OCI-LY7 (cell line): ENCODE results near the gene CYP39A1. TPM values are rescaled to one million over a fixed set of nuclear protein-coding genes. Genes with fewer than 3 reads are reported as not detected.

Experiments
- BruUV-seq: library from RNA; stranded (reverse); fragments of 400-500 nt; replicated peaks from 2 replicates; lab custom pipeline; 2021; lab: Mats Ljungman, UMichigan
- CTCF ChIA-PET: fragments of 300-600 bp; sonication (Branson Sonifier 250); formaldehyde crosslinking; loops from one replicate; lab custom pipeline; 2022; ENCODE audit warnings: antibody characterized with exemption; ENCODE audit not compliant: unreplicated experiment; lab: Charles Lee
- POLR2A ChIA-PET: fragments of 300-600 bp; sonication (Branson Sonifier 250); formaldehyde crosslinking; loops from one replicate; lab custom pipeline; 2022; ENCODE audit warnings: antibody characterized with exemption; lab: Charles Lee
- DNase-seq: peaks from one replicate; pipeline ENCODE4 v3.0.0-alpha.2; 2015; ENCODE audit warnings: low spot score
- H2AFZ ChIP-seq: fragments of 200-600 bp; sonication (generic), shearing (Covaris generic); 2 replicates; pipeline ENCODE4 v1.6.1; 2014; ENCODE audit warnings: mild to moderate bottlenecking, antibody characterized with exemption, low read length, moderate library complexity
- H3K27ac ChIP-seq: fragments of 200-600 bp; sonication (generic); 2 replicates; pipeline ENCODE4 v1.5.1; 2014; ENCODE audit warnings: mixed run types, low read depth, mild to moderate bottlenecking, moderate library complexity, low read length, inconsistent platforms; ENCODE audit not compliant: poor library complexity, severe bottlenecking
- H3K36me3 ChIP-seq: fragments of 200-600 bp; sonication (generic); 2 replicates; pipeline ENCODE4 v1.6.1; 2014; ENCODE audit warnings: mild to moderate bottlenecking, antibody characterized with exemption, low read length, moderate library complexity, mixed read lengths; ENCODE audit not compliant: insufficient read depth
- H3K4me1 ChIP-seq: fragments of 200-600 bp; sonication (generic); 2 replicates; pipeline ENCODE4 v1.5.1; 2014; ENCODE audit warnings: mild to moderate bottlenecking, low read length; ENCODE audit not compliant: insufficient read depth, poor library complexity, severe bottlenecking
- H3K4me2 ChIP-seq: fragments of 200-600 bp; sonication (generic); 2 replicates; pipeline ENCODE4 v1.6.1; 2014; ENCODE audit warnings: mild to moderate bottlenecking, low read length
- H3K4me3 ChIP-seq: fragments of 200-600 bp; sonication (generic); 2 replicates; pipeline ENCODE4 v1.5.1; 2014; ENCODE audit warnings: mild to moderate bottlenecking, low read depth, low read length; ENCODE audit not compliant: poor library complexity, severe bottlenecking
- H3K79me2 ChIP-seq: fragments of 200-600 bp; sonication (generic); 2 replicates; pipeline ENCODE4 v1.6.1; 2016; ENCODE audit warnings: low read depth, mild to moderate bottlenecking, low read length, moderate library complexity, mixed read lengths; ENCODE audit not compliant: insufficient read depth
- H3K9me2 ChIP-seq: fragments of 200-600 bp; sonication (generic); 2 replicates; pipeline ENCODE4 v1.6.1; 2016; ENCODE audit warnings: mild to moderate bottlenecking, low read length, mixed read lengths; ENCODE audit not compliant: insufficient read depth
- H3K9me3 ChIP-seq: fragments of 200-600 bp; sonication (generic); 2 replicates; pipeline ENCODE4 v1.6.1; 2014; ENCODE audit warnings: mild to moderate bottlenecking, mixed run types, low read length, mixed read lengths
- H4K20me1 ChIP-seq: fragments of 200-600 bp; sonication (generic); 2 replicates; pipeline ENCODE4 v1.6.1; 2014; ENCODE audit warnings: mild to moderate bottlenecking, antibody characterized with exemption, low read length, moderate library complexity, mixed read lengths; ENCODE audit not compliant: insufficient read depth
- EZH2phosphoT487 ChIP-seq: fragments of 200-600 bp; sonication (generic); IDR thresholded peaks from 2 replicates; pipeline ENCODE4 v1.6.1; 2018; ENCODE audit warnings: low read depth, borderline replicate concordance, mild to moderate bottlenecking, mixed run types, antibody characterized with exemption, low read length, moderate library complexity, mixed read lengths
- intact Hi-C: fragments of 100-400 bp; cut with micrococcal nuclease; formaldehyde crosslinking; loops from one replicate; pipeline ENCODE4 v1.10.0; 2022; ENCODE audit not compliant: unreplicated experiment
- total RNA-seq, 2 experiments: library from RNA; depleted of rRNA in 1 of 2; stranded (reverse); fragments of >200 nt in 1 of 2; shearing (Covaris generic) in 1 of 2; gene quantifications; 2 replicates each; pipeline ENCODE4 v1.2.3, GENCODE V29; 2014 to 2022
- TF ChIP-seq, protein P1 (sequence below): fragments of 200-600 bp; sonication (generic); conservative IDR thresholded peaks from 2 replicates; pipeline ENCODE4 v1.5.1; 2014; ENCODE audit warnings: mild to moderate bottlenecking, antibody characterized with exemption, low read length, moderate library complexity, mixed read lengths

CYP39A1 gene
- total RNA-seq, 2 experiments from 2014 or later = 13.4 to 24.5 TPM

- ChIA-PET CTCF (no interaction called here), POLR2A (interaction anchor here (0.6 to 4.5 kb wide), 6 partner anchors 10 to 90 kb away, joined by 3 to 31 read pairs (median 10); partner anchors contain the start of genes CYP39A1 and SLC25A27)
- H3K36me3 ChIP-seq = peaks cover 25% of the 10 kb centered on the region
- peaks cover 96% of the 10 kb centered on the region for H3K4me1 ChIP-seq
- H4K20me1 ChIP-seq = no peaks in the 10 kb centered on the region
- peak overlapping the region; percentile 97 for H3K27ac ChIP-seq
- peak overlapping the region; percentile 88 for H3K4me2 ChIP-seq
- TF ChIP-seq, protein P1, sequence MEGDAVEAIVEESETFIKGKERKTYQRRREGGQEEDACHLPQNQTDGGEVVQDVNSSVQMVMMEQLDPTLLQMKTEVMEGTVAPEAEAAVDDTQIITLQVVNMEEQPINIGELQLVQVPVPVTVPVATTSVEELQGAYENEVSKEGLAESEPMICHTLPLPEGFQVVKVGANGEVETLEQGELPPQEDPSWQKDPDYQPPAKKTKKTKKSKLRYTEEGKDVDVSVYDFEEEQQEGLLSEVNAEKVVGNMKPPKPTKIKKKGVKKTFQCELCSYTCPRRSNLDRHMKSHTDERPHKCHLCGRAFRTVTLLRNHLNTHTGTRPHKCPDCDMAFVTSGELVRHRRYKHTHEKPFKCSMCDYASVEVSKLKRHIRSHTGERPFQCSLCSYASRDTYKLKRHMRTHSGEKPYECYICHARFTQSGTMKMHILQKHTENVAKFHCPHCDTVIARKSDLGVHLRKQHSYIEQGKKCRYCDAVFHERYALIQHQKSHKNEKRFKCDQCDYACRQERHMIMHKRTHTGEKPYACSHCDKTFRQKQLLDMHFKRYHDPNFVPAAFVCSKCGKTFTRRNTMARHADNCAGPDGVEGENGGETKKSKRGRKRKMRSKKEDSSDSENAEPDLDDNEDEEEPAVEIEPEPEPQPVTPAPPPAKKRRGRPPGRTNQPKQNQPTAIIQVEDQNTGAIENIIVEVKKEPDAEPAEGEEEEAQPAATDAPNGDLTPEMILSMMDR = no peak
- TF ChIP-seq EZH2phosphoT487 = no peak
- no TSS peak for BruUV-seq
- H2AFZ ChIP-seq = no peak overlapping the region
- peaks cover 76% of the 10 kb centered on the region; the same call in 1 of the 2 replicates for H3K79me2 ChIP-seq
- peak overlapping the region; percentile 66 for H3K4me3 ChIP-seq
- peak; percentile 74 for DNase-seq
- H3K9me3 ChIP-seq = peaks cover 6% of the 10 kb centered on the region; the same call in 1 of the 2 replicates
- H3K9me2 ChIP-seq = no peaks in the 10 kb centered on the region
- intact Hi-C loops = loop anchor here (1.0 to 10.0 kb wide), 5 partner anchors 14 to 839 kb away; partner anchors contain the start of genes CD2AP, CYP39A1 and SLC25A27
Measured at GRCh38 chr6:46637933-46638332, 14.7 kb downstream of the CYP39A1 start.

DNA sequence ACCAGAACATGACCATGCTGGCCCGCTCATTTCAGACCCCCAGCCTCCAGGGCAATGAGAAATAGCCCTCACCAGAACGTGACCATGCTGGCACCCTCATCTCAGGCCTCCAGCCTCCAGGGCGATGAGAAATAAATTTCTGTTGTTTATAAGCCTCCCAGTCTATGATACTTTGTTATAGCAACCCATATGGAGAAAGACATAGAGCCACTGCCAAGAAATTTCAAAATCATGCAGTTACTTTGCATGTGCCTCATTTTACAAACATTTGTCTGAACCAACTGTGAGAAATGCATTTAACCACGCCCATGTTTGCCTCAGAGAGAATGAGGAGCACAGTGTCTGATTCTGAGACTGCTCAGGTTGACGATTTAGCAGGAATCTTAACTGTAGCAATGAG, 15.5 kb downstream of the CYP39A1 start:
- Histone ChIP-seq H4K20me1 (no peaks in the 10 kb centered on the region), H3K36me3 (peaks cover 32% of the 10 kb centered on the region), H3K79me2 (peaks cover 74% of the 10 kb centered on the region; the same call in 1 of the 2 replicates), H3K9me3 (peaks cover 6% of the 10 kb centered on the region; the same call in 1 of the 2 replicates), H3K27ac (peak overlapping the region; percentile 97), H2AFZ (no peak overlapping the region; the same call in 1 of the 2 replicates), H3K4me2 (peak overlapping the region; percentile 88), H3K9me2 (no peaks in the 10 kb centered on the region), H3K4me3 (peak overlapping the region; percentile 66), H3K4me1 (peaks cover 98% of the 10 kb centered on the region)
- intact Hi-C loops = loop anchor here (1.0 to 10.0 kb wide), 5 partner anchors 15 to 840 kb away; partner anchors contain the start of genes CD2AP, CYP39A1 and SLC25A27
- BruUV-seq = no TSS peak
- ChIA-PET POLR2A (interaction anchor here (0.6 to 4.5 kb wide), 6 partner anchors 9 to 34 kb away, joined by 4 to 31 read pairs (median 10); partner anchors contain the start of genes CYP39A1 and SLC25A27), CTCF (no interaction called here)
- TF ChIP-seq, protein P1 = no peak
- no peak for TF ChIP-seq EZH2phosphoT487
- DNase-seq = peak; percentile 78

DNA sequence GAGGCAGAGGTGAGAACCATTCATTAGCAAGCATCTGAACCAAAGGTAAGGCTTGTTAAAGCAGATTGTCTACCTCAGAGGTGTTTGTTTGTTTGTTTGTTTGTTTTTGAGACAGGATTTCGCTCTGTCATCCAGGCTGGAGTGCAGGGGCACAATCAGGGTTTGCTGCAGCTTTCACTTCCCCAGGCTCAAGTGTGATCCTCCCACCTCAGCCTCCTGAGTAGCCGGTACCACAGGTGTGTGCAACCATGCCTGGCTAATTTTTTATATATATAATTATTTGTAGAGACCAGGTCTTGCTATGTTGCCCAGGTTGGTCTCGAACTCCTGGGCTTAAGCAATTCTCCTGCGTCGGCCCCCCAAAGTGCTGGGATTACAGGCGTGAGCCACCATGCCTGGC, 17.2 kb downstream of the CYP39A1 start:
- intact Hi-C loops = loop anchor here (1.0 to 10.0 kb wide), 5 partner anchors 8 to 842 kb away; partner anchors contain the start of gene CD2AP
- CTCF ChIA-PET = no interaction called here
- TF ChIP-seq, protein P1 = no peak
- TF ChIP-seq EZH2phosphoT487 = no peak

More for the DNA sequence above, 17.2 kb downstream of the CYP39A1 start:
- H2AFZ ChIP-seq = no peak overlapping the region
- peaks cover 39% of the 10 kb centered on the region for H3K36me3 ChIP-seq
- H3K4me2 ChIP-seq = peak overlapping the region; percentile 88
- DNase-seq = peak; percentile 87
- H3K9me2 ChIP-seq = no peaks in the 10 kb centered on the region
- POLR2A ChIA-PET = interaction anchor here (0.7 to 4.5 kb wide), 7 partner anchors 11 to 106 kb away, joined by 3 to 31 read pairs (median 3); no protein-coding TSS in a partner anchor
- H3K4me3 ChIP-seq = peak overlapping the region; percentile 66
- no peaks in the 10 kb centered on the region for H4K20me1 ChIP-seq
- no peaks in the 10 kb centered on the region for H3K9me3 ChIP-seq
- H3K79me2 ChIP-seq = peaks cover 58% of the 10 kb centered on the region; the same call in 1 of the 2 replicates
- peaks cover 98% of the 10 kb centered on the region for H3K4me1 ChIP-seq
- peak overlapping the region; percentile 97 for H3K27ac ChIP-seq
- BruUV-seq = no TSS peak
